ENCODE results near the gene BRMS1L. TPM values are rescaled to one million over a fixed set of nuclear protein-coding genes. Genes with fewer than 3 reads are reported as not detected.

Gene BRMS1L
- total and polyA plus RNA-seq, 5 donors = 9.3 to 15.8 (median 14.8) TPM

DNA sequence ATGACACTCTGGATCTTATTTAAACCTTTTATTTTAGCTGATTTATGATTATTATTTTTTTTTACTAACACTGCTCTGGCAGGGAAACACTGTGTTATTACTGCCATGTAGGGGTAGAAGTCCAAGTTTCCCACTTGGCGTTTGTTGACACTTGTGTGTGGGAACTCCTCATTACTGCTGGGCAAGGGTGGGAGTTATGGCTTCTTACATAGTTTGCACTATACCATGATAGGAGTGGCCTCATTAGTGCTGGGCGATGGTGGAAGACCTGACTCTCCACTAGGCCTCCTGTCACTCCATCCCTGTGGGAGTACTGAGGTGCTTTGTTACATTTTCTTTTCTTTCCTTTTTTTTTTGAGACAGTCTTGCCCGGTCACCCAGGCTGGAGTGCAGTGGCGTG, 83.5 kb downstream of the BRMS1L start:
- no peak for DNase-seq
- Histone ChIP-seq H3K9me3 (ENCODE audit: control insufficient read depth, low read length) (no peaks in the 10 kb centered on the region), H3K27ac (ENCODE audit: low read length) (no peak overlapping the region), H3K4me1 (ENCODE audit: control insufficient read depth, insufficient read depth, low read length) (no peaks in the 10 kb centered on the region), H3K4me3 (ENCODE audit: low read length) (no peak overlapping the region), H3K27me3 (ENCODE audit: control insufficient read depth, insufficient read depth) (no peaks in the 10 kb centered on the region)
- no peak for ATAC-seq
- intact Hi-C loops (cut with DNase I) = no loop called here
- 81% methylated on average over 4 of the region's 4 CpGs for WGBS

DNA sequence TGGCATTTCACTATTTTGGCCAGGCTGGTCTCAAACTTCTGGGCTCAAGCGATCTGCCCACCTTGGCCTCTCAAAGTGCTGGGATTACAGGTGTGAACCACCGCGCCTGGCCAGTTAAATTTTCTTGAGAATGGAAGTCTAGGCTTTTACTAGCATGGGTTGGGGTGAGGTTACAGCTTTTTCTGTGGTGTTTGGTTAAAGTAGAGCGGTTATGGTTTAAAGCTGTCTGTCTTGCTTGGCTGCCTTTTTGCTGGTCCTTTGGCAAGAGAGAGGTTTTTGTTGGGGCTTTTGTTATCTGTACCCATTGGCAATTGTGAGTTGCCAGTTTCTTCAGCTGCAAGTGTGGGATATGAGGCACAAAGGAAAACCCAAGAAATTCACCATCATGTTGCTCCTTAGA, 84.1 kb downstream of the BRMS1L start:
- WGBS = 95% methylated on average over 4 of the region's 4 CpGs
- no peak for DNase-seq

DNA sequence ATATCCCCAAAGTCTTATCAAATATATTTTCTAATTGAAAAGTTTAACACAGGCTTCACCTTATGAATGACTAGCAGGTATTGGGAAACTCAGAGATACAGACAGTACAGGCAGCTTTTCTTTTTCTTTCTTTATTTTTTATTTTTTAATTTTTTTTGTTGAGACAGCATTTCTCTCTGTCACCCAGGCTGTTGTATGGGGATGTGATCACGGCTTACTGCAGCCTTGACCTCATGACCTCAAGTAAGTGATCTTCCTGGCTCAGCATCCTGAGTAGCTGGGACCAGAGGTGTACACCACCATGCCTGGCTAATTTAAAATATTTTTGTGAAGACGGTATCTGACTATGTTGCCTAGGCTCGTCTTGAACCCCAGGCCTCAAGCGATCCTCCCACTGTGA, 85.0 kb downstream of the BRMS1L start:
- DNase-seq (no peak), ATAC-seq (no peak)
- intact Hi-C loops (cut with DNase I) = no loop called here
- no peaks in the 10 kb centered on the region for H3K9me3 ChIP-seq (ENCODE audit: control insufficient read depth, low read length)
- 76% methylated on average over 4 of the region's 4 CpGs for WGBS
- H3K27ac ChIP-seq (ENCODE audit: low read length) = no peak overlapping the region
- H3K4me3 ChIP-seq (ENCODE audit: low read length) = no peak overlapping the region
- no peaks in the 10 kb centered on the region for H3K4me1 ChIP-seq (ENCODE audit: control insufficient read depth, insufficient read depth, low read length)
- H3K27me3 ChIP-seq (ENCODE audit: control insufficient read depth, insufficient read depth) = no peaks in the 10 kb centered on the region

More for the DNA sequence above, 84.1 kb downstream of the BRMS1L start:
- Histone ChIP-seq H3K9me3 (ENCODE audit: control insufficient read depth, low read length) (no peaks in the 10 kb centered on the region), H3K4me1 (ENCODE audit: control insufficient read depth, insufficient read depth, low read length) (no peaks in the 10 kb centered on the region), H3K4me3 (ENCODE audit: low read length) (no peak overlapping the region), H3K27me3 (ENCODE audit: control insufficient read depth, insufficient read depth) (no peaks in the 10 kb centered on the region), H3K27ac (ENCODE audit: low read length) (no peak overlapping the region)
- no peak for ATAC-seq
- intact Hi-C loops (cut with DNase I) = no loop called here

DNA sequence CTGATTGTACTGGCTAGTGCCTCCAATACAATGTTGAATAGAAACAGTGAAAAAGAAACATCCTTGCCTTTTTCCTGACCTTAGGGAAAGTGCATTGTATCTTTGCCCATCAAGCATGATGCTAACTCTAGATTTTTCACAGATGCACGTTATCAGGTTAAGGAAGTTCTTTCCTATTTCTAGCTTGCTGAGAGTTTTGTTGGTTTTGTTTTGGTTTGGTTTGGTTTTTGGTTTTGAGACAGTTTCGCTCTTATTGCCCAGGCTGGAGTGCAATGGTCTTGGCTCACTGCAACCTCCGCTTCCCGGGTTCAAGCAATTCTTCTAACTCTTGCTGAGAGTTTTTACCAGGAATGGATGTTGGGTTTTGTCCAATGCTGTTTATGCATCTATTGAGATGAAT, 89.0 kb downstream of the BRMS1L start:
- WGBS = 79% methylated on average over 4 of the region's 4 CpGs
- ATAC-seq (no peak), DNase-seq (no peak)
- Histone ChIP-seq H3K27me3 (ENCODE audit: control insufficient read depth, insufficient read depth) (no peaks in the 10 kb centered on the region), H3K27ac (ENCODE audit: low read length) (no peak overlapping the region), H3K9me3 (ENCODE audit: control insufficient read depth, low read length) (no peaks in the 10 kb centered on the region), H3K4me1 (ENCODE audit: control insufficient read depth, insufficient read depth, low read length) (no peaks in the 10 kb centered on the region), H3K4me3 (ENCODE audit: low read length) (no peak overlapping the region)
- intact Hi-C loops (cut with DNase I) = no loop called here

DNA sequence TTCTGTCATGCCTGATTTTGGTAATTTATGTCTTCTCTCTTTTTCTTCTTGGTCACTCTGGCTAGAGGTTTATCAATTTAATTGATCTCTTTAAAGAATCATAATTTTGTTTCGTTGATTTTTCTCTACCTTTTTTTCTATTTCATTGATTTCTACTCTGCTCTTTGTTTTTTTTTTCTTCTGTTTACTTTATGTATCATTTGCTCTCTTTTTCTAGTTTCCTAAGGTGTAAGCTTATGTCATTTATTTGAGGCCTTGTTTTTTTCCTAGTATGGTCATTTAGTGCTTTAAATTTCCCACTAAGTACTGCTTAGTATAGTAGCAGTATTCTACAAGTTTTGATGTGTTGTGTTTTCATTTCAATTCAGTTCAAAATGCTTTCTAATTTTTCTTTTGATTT, 89.6 kb downstream of the BRMS1L start:
- no peak for ATAC-seq
- Histone ChIP-seq H3K4me3 (ENCODE audit: low read length) (no peak overlapping the region), H3K27ac (ENCODE audit: low read length) (no peak overlapping the region), H3K9me3 (ENCODE audit: control insufficient read depth, low read length) (no peaks in the 10 kb centered on the region), H3K27me3 (ENCODE audit: control insufficient read depth, insufficient read depth) (no peaks in the 10 kb centered on the region), H3K4me1 (ENCODE audit: control insufficient read depth, insufficient read depth, low read length) (no peaks in the 10 kb centered on the region)
- WGBS = 76% methylated on average over 1 of the region's 1 CpG
- intact Hi-C loops (cut with DNase I) = no loop called here
- no peak for DNase-seq

Other genes with a start within 250 kb of the BRMS1L start
- gene RALGAPA1, start 17.0 kb upstream of the BRMS1L start, total RNA-seq = 10 to 100 TPM; 35.1 to 47.4 (median 41.2) TPM
- gene RALGAPA1, start 17.0 kb upstream of the BRMS1L start, polyA plus RNA-seq = 11.6 TPM

All from right cardiac atrium (tissue), 5 donors.